ENCODE data around the gene COMMD2.

DNA sequence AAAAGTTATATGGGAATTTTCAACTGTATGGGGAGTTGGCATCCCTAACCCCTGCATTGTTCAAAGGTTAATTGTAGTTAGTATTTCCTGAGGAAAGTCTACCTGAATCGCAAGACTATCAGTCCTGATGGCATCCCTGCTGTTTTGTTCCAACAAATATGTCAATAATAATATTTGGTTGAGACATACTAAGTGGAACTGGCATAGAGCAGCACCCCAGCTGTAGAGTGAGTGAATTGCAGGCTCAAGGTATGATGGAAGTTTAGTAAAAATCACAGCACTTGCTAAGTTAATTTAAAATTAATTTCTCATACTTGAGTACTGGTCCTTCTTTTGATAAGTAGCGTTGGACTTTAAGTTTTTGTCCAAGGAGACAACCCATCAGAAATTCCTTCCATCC is 18.0 kb upstream of the COMMD2 start:
- TF ChIP-seq, protein P1, sequence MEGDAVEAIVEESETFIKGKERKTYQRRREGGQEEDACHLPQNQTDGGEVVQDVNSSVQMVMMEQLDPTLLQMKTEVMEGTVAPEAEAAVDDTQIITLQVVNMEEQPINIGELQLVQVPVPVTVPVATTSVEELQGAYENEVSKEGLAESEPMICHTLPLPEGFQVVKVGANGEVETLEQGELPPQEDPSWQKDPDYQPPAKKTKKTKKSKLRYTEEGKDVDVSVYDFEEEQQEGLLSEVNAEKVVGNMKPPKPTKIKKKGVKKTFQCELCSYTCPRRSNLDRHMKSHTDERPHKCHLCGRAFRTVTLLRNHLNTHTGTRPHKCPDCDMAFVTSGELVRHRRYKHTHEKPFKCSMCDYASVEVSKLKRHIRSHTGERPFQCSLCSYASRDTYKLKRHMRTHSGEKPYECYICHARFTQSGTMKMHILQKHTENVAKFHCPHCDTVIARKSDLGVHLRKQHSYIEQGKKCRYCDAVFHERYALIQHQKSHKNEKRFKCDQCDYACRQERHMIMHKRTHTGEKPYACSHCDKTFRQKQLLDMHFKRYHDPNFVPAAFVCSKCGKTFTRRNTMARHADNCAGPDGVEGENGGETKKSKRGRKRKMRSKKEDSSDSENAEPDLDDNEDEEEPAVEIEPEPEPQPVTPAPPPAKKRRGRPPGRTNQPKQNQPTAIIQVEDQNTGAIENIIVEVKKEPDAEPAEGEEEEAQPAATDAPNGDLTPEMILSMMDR (conservative IDR thresholded peaks at IDR 0.05 in 1 of 2, IDR thresholded peaks at IDR 0.05 in 1 of 2; ENCODE audit: low read depth in 1 of 2, low read length in 2 of 2) = peak in 1 of 2 donors; percentile 24
- TF ChIP-seq EZH2 (IDR thresholded peaks at IDR 0.05; ENCODE audit: low read length, missing control alignments) = no peak
